Measurements from ENCODE around the gene ESM1.
A peak's percentile ranks its signal among the peaks of the same experiment; 100 is the strongest.

Gene ESM1

DNA sequence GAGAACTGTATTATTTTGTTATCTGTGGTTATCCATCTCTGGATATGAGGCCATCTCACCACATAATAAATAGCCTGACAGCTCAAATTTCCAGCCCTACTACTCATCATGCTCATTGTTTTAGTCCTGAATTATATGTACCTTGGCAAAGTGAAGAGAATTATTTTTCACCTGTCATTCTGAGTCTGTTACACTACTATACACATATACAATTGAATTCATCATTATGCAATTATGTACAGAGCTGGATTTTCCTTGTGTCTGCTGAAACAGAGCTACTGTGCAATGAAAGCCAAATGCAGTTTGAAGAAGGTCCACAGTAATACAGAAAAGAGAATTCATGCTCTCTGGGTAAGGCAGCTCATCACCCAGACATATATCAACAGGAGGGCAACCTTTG, 28.5 kb downstream of the ESM1 start:
- Histone ChIP-seq H3K36me3 (ENCODE audit: insufficient read depth, insufficient read length, low read length) (no peaks in the 10 kb centered on the region), H3K4me1 (ENCODE audit: insufficient read depth, insufficient read length) (no peaks in the 10 kb centered on the region), H3K9ac (ENCODE audit: insufficient read length, low read depth) (no peak overlapping the region), H3K9me3 (ENCODE audit: insufficient read depth, low read length) (no peaks in the 10 kb centered on the region), H3K4me3 (ENCODE audit: insufficient read length, low read depth) (no peak overlapping the region), H3K27me3 (ENCODE audit: insufficient read depth, insufficient read length) (no peaks in the 10 kb centered on the region)
- TF ChIP-seq ZNF274 (IDR thresholded peaks at IDR 0.05; ENCODE audit: low read depth, low read length) (no peak), YY1 (IDR thresholded peaks at IDR 0.05; ENCODE audit: insufficient read depth, insufficient read length) (no peak), SUZ12 (IDR thresholded peaks at IDR 0.05; ENCODE audit: extremely low read depth, insufficient read depth, insufficient read length) (no peak)
- no peak for DNase-seq (ENCODE audit: low read depth, low spot score)

DNA sequence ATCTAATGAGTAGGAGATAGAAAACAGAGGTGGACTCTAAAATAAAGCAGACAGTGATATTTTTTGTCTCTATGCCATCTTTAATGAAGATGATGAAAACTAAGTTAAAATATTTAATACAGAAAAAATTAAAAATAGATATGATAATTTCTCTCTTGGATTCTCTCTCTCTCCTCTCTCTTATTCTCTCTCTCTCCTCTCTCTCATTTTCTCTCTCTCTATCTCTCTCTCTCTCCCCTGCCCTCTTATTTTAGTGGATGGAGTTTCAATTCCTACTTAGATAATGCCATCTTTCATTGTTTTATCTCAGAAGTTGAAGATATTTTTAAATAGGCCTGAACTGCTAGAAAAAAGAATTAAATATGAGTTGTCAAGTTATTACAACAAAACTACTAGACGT, 38.2 kb downstream of the ESM1 start:
- Histone ChIP-seq H3K9ac (ENCODE audit: insufficient read length, low read depth) (no peak overlapping the region), H3K9me3 (ENCODE audit: insufficient read depth, low read length) (no peaks in the 10 kb centered on the region), H3K4me3 (ENCODE audit: insufficient read length, low read depth) (no peak overlapping the region), H3K4me1 (ENCODE audit: insufficient read depth, insufficient read length) (no peaks in the 10 kb centered on the region), H3K36me3 (ENCODE audit: insufficient read depth, insufficient read length, low read length) (no peaks in the 10 kb centered on the region), H3K27me3 (ENCODE audit: insufficient read depth, insufficient read length) (no peaks in the 10 kb centered on the region)
- TF ChIP-seq ZNF274 (IDR thresholded peaks at IDR 0.05; ENCODE audit: low read depth, low read length) = no peak
- no peak for TF ChIP-seq YY1 (IDR thresholded peaks at IDR 0.05; ENCODE audit: insufficient read depth, insufficient read length)
- TF ChIP-seq SUZ12 (IDR thresholded peaks at IDR 0.05; ENCODE audit: extremely low read depth, insufficient read depth, insufficient read length) = no peak
- DNase-seq (ENCODE audit: low read depth, low spot score) = no peak

- Histone ChIP-seq H3K9me3 (ENCODE audit: insufficient read depth, low read length) (no peaks in the 10 kb centered on the region), H3K4me3 (ENCODE audit: insufficient read length, low read depth) (no peak overlapping the region), H3K27me3 (ENCODE audit: insufficient read depth, insufficient read length) (no peaks in the 10 kb centered on the region), H3K9ac (ENCODE audit: insufficient read length, low read depth) (no peak overlapping the region), H3K36me3 (ENCODE audit: insufficient read depth, insufficient read length, low read length) (no peaks in the 10 kb centered on the region), H3K4me1 (ENCODE audit: insufficient read depth, insufficient read length) (no peaks in the 10 kb centered on the region)
- no peak for DNase-seq (ENCODE audit: low read depth, low spot score)
- no peak for TF ChIP-seq SUZ12 (IDR thresholded peaks at IDR 0.05; ENCODE audit: extremely low read depth, insufficient read depth, insufficient read length)
- no peak for TF ChIP-seq YY1 (IDR thresholded peaks at IDR 0.05; ENCODE audit: insufficient read depth, insufficient read length)
- TF ChIP-seq ZNF274 (IDR thresholded peaks at IDR 0.05; ENCODE audit: low read depth, low read length) = no peak
These were observed 39.0 kb downstream of the ESM1 start for GRCh38 chr5:54946306-54946819.

- Histone ChIP-seq H3K36me3 (ENCODE audit: insufficient read depth, insufficient read length, low read length) (no peaks in the 10 kb centered on the region), H3K4me1 (ENCODE audit: insufficient read depth, insufficient read length) (no peaks in the 10 kb centered on the region), H3K9ac (ENCODE audit: insufficient read length, low read depth) (no peak overlapping the region), H3K27me3 (ENCODE audit: insufficient read depth, insufficient read length) (no peaks in the 10 kb centered on the region), H3K9me3 (ENCODE audit: insufficient read depth, low read length) (no peaks in the 10 kb centered on the region), H3K4me3 (ENCODE audit: insufficient read length, low read depth) (no peak overlapping the region)
- peak; percentile 22 for DNase-seq (ENCODE audit: low read depth, low spot score)
- no peak for TF ChIP-seq YY1 (IDR thresholded peaks at IDR 0.05; ENCODE audit: insufficient read depth, insufficient read length)
- TF ChIP-seq SUZ12 (IDR thresholded peaks at IDR 0.05; ENCODE audit: extremely low read depth, insufficient read depth, insufficient read length) = no peak
- no peak for TF ChIP-seq ZNF274 (IDR thresholded peaks at IDR 0.05; ENCODE audit: low read depth, low read length)
These were observed 41.0 kb downstream of the ESM1 start for GRCh38 chr5:54944364-54944763.

DNA sequence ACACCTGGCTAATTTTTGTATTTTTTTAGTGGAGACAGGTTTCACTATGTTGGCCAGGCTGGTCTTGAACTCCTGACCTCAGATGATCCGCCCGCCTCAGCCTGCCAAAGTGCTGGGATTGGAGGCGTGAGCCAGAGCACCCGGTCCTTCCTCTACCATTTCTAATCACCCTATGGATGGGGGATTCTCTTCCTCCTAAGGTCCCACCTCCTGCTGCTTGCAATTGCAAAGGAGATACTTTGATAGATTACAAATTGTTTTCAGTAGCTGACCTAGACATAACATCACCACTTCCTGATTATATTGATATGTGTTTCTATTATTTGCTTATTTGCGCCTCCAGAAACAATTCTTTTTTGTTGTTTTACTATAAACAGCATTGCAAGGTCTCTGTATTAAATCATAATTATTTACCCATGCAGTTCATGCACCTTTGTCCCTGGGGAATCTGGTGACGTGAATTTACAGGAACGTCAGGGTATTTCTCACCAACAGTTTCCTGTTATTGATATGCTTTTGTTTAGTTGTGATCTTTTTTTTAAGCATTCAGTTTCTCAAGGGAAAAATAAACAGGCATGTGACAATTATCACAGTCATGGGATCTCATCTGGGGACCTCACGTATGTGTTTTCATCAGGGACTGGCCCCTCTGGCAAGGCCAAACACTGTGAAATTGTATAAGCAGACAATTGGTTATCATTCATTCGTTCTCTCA, 43.2 kb downstream of the ESM1 start:
- H3K36me3 ChIP-seq (ENCODE audit: insufficient read depth, insufficient read length, low read length) = no peaks in the 10 kb centered on the region
- H3K4me3 ChIP-seq (ENCODE audit: insufficient read length, low read depth) = no peak overlapping the region
- H3K27me3 ChIP-seq (ENCODE audit: insufficient read depth, insufficient read length) = no peaks in the 10 kb centered on the region
- DNase-seq (ENCODE audit: low read depth, low spot score) = no peak
- TF ChIP-seq SUZ12 (IDR thresholded peaks at IDR 0.05; ENCODE audit: extremely low read depth, insufficient read depth, insufficient read length) (no peak), ZNF274 (IDR thresholded peaks at IDR 0.05; ENCODE audit: low read depth, low read length) (no peak), YY1 (IDR thresholded peaks at IDR 0.05; ENCODE audit: insufficient read depth, insufficient read length) (no peak)
- H3K9ac ChIP-seq (ENCODE audit: insufficient read length, low read depth) = no peak overlapping the region
- no peaks in the 10 kb centered on the region for H3K4me1 ChIP-seq (ENCODE audit: insufficient read depth, insufficient read length)
- H3K9me3 ChIP-seq (ENCODE audit: insufficient read depth, low read length) = no peaks in the 10 kb centered on the region

- Histone ChIP-seq H3K4me1 (ENCODE audit: insufficient read depth, insufficient read length) (no peaks in the 10 kb centered on the region), H3K9ac (ENCODE audit: insufficient read length, low read depth) (no peak overlapping the region), H3K27me3 (ENCODE audit: insufficient read depth, insufficient read length) (no peaks in the 10 kb centered on the region), H3K36me3 (ENCODE audit: insufficient read depth, insufficient read length, low read length) (no peaks in the 10 kb centered on the region), H3K9me3 (ENCODE audit: insufficient read depth, low read length) (no peaks in the 10 kb centered on the region), H3K4me3 (ENCODE audit: insufficient read length, low read depth) (no peak overlapping the region)
- TF ChIP-seq ZNF274 (IDR thresholded peaks at IDR 0.05; ENCODE audit: low read depth, low read length) = no peak
- TF ChIP-seq SUZ12 (IDR thresholded peaks at IDR 0.05; ENCODE audit: extremely low read depth, insufficient read depth, insufficient read length) = no peak
- TF ChIP-seq YY1 (IDR thresholded peaks at IDR 0.05; ENCODE audit: insufficient read depth, insufficient read length) = no peak
- no peak for DNase-seq (ENCODE audit: low read depth, low spot score)
These were observed 49.2 kb downstream of the ESM1 start for GRCh38 chr5:54936201-54936600.

- no peaks in the 10 kb centered on the region for H3K36me3 ChIP-seq (ENCODE audit: insufficient read depth, insufficient read length, low read length)
- DNase-seq (ENCODE audit: low read depth, low spot score) = no peak
- H3K9me3 ChIP-seq (ENCODE audit: insufficient read depth, low read length) = no peaks in the 10 kb centered on the region
- no peaks in the 10 kb centered on the region for H3K27me3 ChIP-seq (ENCODE audit: insufficient read depth, insufficient read length)
- H3K9ac ChIP-seq (ENCODE audit: insufficient read length, low read depth) = no peak overlapping the region
- no peaks in the 10 kb centered on the region for H3K4me1 ChIP-seq (ENCODE audit: insufficient read depth, insufficient read length)
- H3K4me3 ChIP-seq (ENCODE audit: insufficient read length, low read depth) = no peak overlapping the region
- TF ChIP-seq SUZ12 (IDR thresholded peaks at IDR 0.05; ENCODE audit: extremely low read depth, insufficient read depth, insufficient read length) = no peak
- TF ChIP-seq YY1 (IDR thresholded peaks at IDR 0.05; ENCODE audit: insufficient read depth, insufficient read length) = no peak
- no peak for TF ChIP-seq ZNF274 (IDR thresholded peaks at IDR 0.05; ENCODE audit: low read depth, low read length)
These were observed 52.6 kb downstream of the ESM1 start for GRCh38 chr5:54932789-54933188.

Measured in NT2/D1 (cell line).